Measurements from ENCODE around the gene ZC3H11A. TPM values are rescaled to one million over a fixed set of nuclear protein-coding genes. Genes with fewer than 3 reads are reported as not detected.

The ZC3H11A gene
- total and polyA plus RNA-seq, 2 of the 13 experiments (the other 11 are each of a cell fraction or from before 2014, with no cell fraction given) = 56.9 to 59.7 TPM

DNA sequence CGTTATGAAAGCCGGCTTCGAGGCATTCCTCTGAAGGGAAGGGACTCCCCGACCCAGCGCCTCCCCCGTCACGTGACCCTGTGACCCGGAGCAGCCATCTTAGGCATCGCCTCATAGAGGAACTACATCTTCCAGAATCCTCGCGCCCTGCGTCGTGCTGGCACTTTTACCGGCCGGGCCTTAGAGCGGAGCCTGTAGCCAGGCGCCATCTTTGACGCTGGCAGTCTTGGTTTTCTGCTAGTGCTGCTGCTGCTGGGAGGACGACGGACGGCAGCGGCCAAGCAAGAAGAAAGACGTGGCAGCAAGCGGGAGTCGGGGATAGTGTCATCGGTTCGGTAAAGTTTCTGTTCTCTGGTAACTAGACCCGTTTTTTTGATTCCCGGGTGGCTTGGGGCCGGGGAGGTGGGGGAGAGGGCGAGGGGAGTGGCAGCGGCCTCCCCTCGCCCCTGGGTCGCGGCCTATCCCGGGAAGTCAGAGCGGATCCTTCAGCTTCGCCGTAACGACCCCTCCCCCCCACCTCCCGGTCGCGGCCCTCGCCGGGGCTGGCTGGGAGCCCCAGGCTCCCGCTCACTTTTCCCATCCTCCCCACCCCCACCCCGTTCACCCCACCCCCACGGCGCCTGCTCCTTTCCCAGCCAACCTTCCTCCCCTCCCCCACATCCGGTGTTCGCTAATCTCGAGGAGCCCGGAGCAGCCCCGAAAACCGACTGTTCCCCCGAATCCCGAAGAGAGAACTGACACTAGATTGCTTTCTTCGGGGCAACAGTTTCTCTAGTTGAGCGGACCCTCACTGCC lies at the start of gene ZC3H11A, which contains the start of gene ZBED6 (continued):
- no peak for TF ChIP-seq ZIK1 (CRISPR knock-in tag; IDR thresholded peaks at IDR 0.05; ENCODE audit: borderline replicate concordance, low read depth)
- TF ChIP-seq, protein P1, sequence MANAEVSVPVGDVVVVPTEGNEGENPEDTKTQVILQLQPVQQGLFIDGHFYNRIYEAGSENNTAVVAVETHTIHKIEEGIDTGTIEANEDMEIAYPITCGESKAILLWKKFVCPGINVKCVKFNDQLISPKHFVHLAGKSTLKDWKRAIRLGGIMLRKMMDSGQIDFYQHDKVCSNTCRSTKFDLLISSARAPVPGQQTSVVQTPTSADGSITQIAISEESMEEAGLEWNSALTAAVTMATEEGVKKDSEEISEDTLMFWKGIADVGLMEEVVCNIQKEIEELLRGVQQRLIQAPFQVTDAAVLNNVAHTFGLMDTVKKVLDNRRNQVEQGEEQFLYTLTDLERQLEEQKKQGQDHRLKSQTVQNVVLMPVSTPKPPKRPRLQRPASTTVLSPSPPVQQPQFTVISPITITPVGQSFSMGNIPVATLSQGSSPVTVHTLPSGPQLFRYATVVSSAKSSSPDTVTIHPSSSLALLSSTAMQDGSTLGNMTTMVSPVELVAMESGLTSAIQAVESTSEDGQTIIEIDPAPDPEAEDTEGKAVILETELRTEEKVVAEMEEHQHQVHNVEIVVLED (CRISPR knock-in tag; IDR thresholded peaks at IDR 0.05; ENCODE audit: borderline replicate concordance) = peak; percentile 92
- no peak for TF ChIP-seq TEAD2 (CRISPR knock-in tag; IDR thresholded peaks at IDR 0.05)
- TF ChIP-seq, protein P2, sequence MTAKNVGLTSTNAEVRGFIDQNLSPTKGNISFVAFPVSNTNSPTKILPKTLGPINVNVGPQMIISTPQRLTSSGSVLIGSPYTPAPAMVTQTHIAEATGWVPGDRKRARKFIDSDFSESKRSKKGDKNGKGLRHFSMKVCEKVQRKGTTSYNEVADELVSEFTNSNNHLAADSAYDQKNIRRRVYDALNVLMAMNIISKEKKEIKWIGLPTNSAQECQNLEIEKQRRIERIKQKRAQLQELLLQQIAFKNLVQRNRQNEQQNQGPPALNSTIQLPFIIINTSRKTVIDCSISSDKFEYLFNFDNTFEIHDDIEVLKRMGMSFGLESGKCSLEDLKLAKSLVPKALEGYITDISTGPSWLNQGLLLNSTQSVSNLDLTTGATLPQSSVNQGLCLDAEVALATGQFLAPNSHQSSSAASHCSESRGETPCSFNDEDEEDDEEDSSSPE (CRISPR knock-in tag; IDR thresholded peaks at IDR 0.05) = peak; percentile 83
- TF ChIP-seq ZNF674 (CRISPR knock-in tag; IDR thresholded peaks at IDR 0.05; ENCODE audit: low read depth) = no peak
- no peak for TF ChIP-seq ZNF775 (CRISPR knock-in tag; IDR thresholded peaks at IDR 0.05; ENCODE audit: borderline replicate concordance)
- TF ChIP-seq, protein P3, sequence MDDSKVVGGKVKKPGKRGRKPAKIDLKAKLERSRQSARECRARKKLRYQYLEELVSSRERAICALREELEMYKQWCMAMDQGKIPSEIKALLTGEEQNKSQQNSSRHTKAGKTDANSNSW (CRISPR knock-in tag; IDR thresholded peaks at IDR 0.05; ENCODE audit: borderline replicate concordance) = no peak
- no peak for TF ChIP-seq REPIN1 (CRISPR knock-in tag; IDR thresholded peaks at IDR 0.05; ENCODE audit: borderline replicate concordance, low read depth)
- TF ChIP-seq, protein P4, sequence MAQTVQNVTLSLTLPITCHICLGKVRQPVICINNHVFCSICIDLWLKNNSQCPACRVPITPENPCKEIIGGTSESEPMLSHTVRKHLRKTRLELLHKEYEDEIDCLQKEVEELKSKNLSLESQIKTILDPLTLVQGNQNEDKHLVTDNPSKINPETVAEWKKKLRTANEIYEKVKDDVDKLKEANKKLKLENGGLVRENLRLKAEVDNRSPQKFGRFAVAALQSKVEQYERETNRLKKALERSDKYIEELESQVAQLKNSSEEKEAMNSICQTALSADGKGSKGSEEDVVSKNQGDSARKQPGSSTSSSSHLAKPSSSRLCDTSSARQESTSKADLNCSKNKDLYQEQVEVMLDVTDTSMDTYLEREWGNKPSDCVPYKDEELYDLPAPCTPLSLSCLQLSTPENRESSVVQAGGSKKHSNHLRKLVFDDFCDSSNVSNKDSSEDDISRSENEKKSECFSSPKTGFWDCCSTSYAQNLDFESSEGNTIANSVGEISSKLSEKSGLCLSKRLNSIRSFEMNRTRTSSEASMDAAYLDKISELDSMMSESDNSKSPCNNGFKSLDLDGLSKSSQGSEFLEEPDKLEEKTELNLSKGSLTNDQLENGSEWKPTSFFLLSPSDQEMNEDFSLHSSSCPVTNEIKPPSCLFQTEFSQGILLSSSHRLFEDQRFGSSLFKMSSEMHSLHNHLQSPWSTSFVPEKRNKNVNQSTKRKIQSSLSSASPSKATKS (CRISPR knock-in tag; IDR thresholded peaks at IDR 0.05) = no peak
- peak; percentile 71 for TF ChIP-seq RBM39 (IDR thresholded peaks at IDR 0.05; ENCODE audit: low read depth, low read length, poor library complexity, severe bottlenecking)
- peak; percentile 83 for TF ChIP-seq POLR2G (IDR thresholded peaks at IDR 0.05; ENCODE audit: low read depth, low read length)
- TF ChIP-seq, protein P5, sequence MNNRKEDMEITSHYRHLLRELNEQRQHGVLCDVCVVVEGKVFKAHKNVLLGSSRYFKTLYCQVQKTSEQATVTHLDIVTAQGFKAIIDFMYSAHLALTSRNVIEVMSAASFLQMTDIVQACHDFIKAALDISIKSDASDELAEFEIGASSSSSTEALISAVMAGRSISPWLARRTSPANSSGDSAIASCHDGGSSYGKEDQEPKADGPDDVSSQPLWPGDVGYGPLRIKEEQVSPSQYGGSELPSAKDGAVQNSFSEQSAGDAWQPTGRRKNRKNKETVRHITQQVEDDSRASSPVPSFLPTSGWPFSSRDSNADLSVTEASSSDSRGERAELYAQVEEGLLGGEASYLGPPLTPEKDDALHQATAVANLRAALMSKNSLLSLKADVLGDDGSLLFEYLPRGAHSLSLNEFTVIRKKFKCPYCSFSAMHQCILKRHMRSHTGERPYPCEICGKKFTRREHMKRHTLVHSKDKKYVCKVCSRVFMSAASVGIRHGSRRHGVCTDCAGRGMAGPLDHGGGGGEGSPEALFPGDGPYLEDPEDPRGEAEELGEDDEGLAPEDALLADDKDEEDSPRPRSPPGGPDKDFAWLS (CRISPR knock-in tag; IDR thresholded peaks at IDR 0.05; ENCODE audit: borderline replicate concordance) = no peak
- TF ChIP-seq ASH2L (IDR thresholded peaks at IDR 0.05; ENCODE audit: insufficient read length, low read depth, low read length) = peak; percentile 26
- TF ChIP-seq RCOR2 (CRISPR knock-in tag; IDR thresholded peaks at IDR 0.05) = no peak
- peak; percentile 74; the same call in 1 of the 2 replicates for TF ChIP-seq ZFP37 (CRISPR knock-in tag; IDR thresholded peaks at IDR 0.05; ENCODE audit: borderline replicate concordance)
- TF ChIP-seq POLR2AphosphoS5 (IDR thresholded peaks at IDR 0.05; ENCODE audit: low read depth, low read length) = peak; percentile 60
- no peak for TF ChIP-seq MBD4 (IDR thresholded peaks at IDR 0.05; ENCODE audit: borderline replicate concordance, low read length)
- TF ChIP-seq ZNF546 (CRISPR knock-in tag; conservative IDR thresholded peaks at IDR 0.05) = 0 out of 2 replicates have a peak, but pooled peaks have one; percentile 24
- 0 out of 2 replicates have a peak, but pooled peaks have one; percentile 39 for TF ChIP-seq ZNF317 (CRISPR knock-in tag; IDR thresholded peaks at IDR 0.05)
- peak; percentile 80; the same call in 1 of the 2 replicates for TF ChIP-seq ZNF138 (CRISPR knock-in tag; IDR thresholded peaks at IDR 0.05; ENCODE audit: low read depth)
- TF ChIP-seq POLR2A (IDR thresholded peaks at IDR 0.05; ENCODE audit: insufficient read depth in 1 of 2, low read depth in 2 of 2, low read length in 2 of 2) = peak; percentile 61 to 82; a peak in 3 of 4 replicates
- TF ChIP-seq ZNF296 (CRISPR knock-in tag; conservative IDR thresholded peaks at IDR 0.05) = no peak
